Left ventricle myocardium inferior (tissue), 1 donor: ENCODE data around the gene TUBA4A. TPM values are rescaled to one million over a fixed set of nuclear protein-coding genes. Genes with fewer than 3 reads are reported as not detected.

Source experiments
- DNase-seq: peaks from one replicate; pipeline ENCODE4 v3.0.0-alpha.2; 2020
- H3K27ac ChIP-seq: fragments of 200-600 bp; replicated peaks from 2 replicates; pipeline ENCODE4 v1.8.0; 2021
- H3K27me3 ChIP-seq: fragments of 200-600 bp; 2 replicates; pipeline ENCODE4 v1.8.0; 2021; ENCODE audit warnings: low read depth
- H3K36me3 ChIP-seq: fragments of 200-600 bp; 2 replicates; pipeline ENCODE4 v1.8.0; 2021
- H3K4me1 ChIP-seq: fragments of 200-600 bp; 2 replicates; pipeline ENCODE4 v1.8.0; 2021
- H3K4me3 ChIP-seq: fragments of 200-600 bp; 2 replicates; pipeline ENCODE4 v1.8.0; 2021; ENCODE audit warnings: mild to moderate bottlenecking, moderate library complexity
- H3K9me3 ChIP-seq: fragments of 200-600 bp; replicated peaks from 2 replicates; pipeline ENCODE4 v1.8.0; 2021
- intact Hi-C: fragments of 100-400 bp; cut with micrococcal nuclease; formaldehyde crosslinking; loops from one replicate; pipeline ENCODE4 v1.11.0; 2022
- total RNA-seq: library from RNA; stranded (reverse); fragmentation: NEBNext Ultra II Directional; extraction: Animal tissue kit (Norgen Biotek cat#: 25700); gene quantifications from one replicate; pipeline ENCODE4 v1.2.1, GENCODE V29; 2021
- TF ChIP-seq, protein P1 (sequence below): fragments of 200-600 bp; IDR thresholded peaks from 2 replicates; pipeline ENCODE4 v1.8.0; 2021; ENCODE audit warnings: antibody characterized with exemption, mild to moderate bottlenecking, borderline replicate concordance
- donor health status: DM: no; HTN: yes; CAD: no; lungs with severe emphysema.

Gene TUBA4A
- total RNA-seq, 1 donor from 2014 or later: 130 TPM

- H3K27me3 ChIP-seq: no peaks in the 10 kb centered on the region
- DNase-seq: no peak
- H3K9me3 ChIP-seq: no peaks in the 10 kb centered on the region
- H3K36me3 ChIP-seq: no peaks in the 10 kb centered on the region
- TF ChIP-seq, protein P1, sequence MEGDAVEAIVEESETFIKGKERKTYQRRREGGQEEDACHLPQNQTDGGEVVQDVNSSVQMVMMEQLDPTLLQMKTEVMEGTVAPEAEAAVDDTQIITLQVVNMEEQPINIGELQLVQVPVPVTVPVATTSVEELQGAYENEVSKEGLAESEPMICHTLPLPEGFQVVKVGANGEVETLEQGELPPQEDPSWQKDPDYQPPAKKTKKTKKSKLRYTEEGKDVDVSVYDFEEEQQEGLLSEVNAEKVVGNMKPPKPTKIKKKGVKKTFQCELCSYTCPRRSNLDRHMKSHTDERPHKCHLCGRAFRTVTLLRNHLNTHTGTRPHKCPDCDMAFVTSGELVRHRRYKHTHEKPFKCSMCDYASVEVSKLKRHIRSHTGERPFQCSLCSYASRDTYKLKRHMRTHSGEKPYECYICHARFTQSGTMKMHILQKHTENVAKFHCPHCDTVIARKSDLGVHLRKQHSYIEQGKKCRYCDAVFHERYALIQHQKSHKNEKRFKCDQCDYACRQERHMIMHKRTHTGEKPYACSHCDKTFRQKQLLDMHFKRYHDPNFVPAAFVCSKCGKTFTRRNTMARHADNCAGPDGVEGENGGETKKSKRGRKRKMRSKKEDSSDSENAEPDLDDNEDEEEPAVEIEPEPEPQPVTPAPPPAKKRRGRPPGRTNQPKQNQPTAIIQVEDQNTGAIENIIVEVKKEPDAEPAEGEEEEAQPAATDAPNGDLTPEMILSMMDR: no peak
- H3K4me1 ChIP-seq: peaks cover 19% of the 10 kb centered on the region
- no peak overlapping the region for H3K27ac ChIP-seq
- no peak overlapping the region for H3K4me3 ChIP-seq
- intact Hi-C loops: no loop called here
Measured at GRCh38 chr2:219271021-219271420, 17.3 kb upstream of the TUBA4A start.

DNA sequence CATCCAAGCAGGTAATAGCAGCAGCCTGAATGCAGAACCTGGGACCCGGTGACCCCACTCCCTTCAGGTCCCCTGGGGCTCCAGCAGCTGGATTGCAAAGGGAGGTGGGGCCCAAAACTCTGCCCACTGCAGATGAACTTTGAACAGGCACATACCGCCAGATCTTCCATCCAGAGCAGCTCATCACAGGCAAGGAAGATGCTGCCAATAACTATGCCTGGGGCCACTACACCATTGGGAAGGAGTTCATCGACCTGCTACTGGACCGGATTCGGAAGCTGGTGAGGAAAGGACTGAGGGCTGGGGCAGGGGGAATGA, 16.3 kb upstream of the TUBA4A start:
- DNase-seq: no peak
- Histone ChIP-seq H3K27me3 (no peaks in the 10 kb centered on the region), H3K4me1 (peaks cover 19% of the 10 kb centered on the region), H3K9me3 (no peaks in the 10 kb centered on the region), H3K4me3 (no peak overlapping the region), H3K36me3 (no peaks in the 10 kb centered on the region), H3K27ac (peak overlapping the region; percentile 25)
- TF ChIP-seq, protein P1: no peak
- intact Hi-C loops: no loop called here

DNA sequence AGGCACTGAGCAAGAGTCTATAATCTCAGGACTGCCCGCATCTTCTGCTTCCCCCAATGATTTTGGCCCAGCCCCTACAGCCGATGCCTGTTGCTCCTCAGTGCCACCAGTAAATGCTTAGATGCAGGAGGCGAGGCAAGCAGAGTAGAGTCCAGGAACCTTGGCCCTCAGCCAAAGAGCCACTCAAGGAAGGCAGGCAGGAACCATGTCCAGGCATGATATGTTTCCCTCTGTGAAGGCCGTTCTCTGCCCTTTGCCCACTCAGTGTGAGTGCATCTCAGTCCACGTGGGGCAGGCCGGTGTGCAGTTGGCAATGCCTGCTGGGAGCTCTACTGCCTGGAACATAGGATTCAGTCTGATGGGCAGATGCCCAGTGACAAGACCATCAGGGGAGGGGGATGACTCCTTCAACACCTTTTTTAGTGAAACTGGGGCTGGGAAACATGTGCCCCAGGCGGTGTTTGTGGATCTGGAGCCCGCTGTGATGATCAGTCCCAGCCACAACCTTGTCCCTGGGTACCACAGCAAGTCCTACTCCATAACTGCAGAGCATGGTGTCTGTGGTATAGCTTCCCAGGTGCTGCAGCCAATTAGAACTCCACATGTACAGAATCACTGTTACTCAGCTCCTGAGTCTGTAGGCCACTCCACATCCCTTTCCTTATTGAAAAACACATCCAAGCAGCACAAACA, 15.8 kb upstream of the TUBA4A start:
- Histone ChIP-seq H3K9me3 (no peaks in the 10 kb centered on the region), H3K27ac (peak overlapping the region; percentile 25), H3K4me1 (peaks cover 19% of the 10 kb centered on the region), H3K36me3 (no peaks in the 10 kb centered on the region), H3K27me3 (no peaks in the 10 kb centered on the region), H3K4me3 (no peak overlapping the region)
- no peak for DNase-seq
- TF ChIP-seq, protein P1: no peak
- intact Hi-C loops: no loop called here

- Histone ChIP-seq H3K4me1 (peaks cover 11% of the 10 kb centered on the region), H3K27ac (no peak overlapping the region), H3K36me3 (no peaks in the 10 kb centered on the region), H3K4me3 (no peak overlapping the region), H3K27me3 (no peaks in the 10 kb centered on the region), H3K9me3 (no peaks in the 10 kb centered on the region)
- DNase-seq: no peak
- TF ChIP-seq, protein P1: no peak
- intact Hi-C loops: no loop called here
Measured at GRCh38 chr2:219268294-219268693, 14.6 kb upstream of the TUBA4A start.

DNA sequence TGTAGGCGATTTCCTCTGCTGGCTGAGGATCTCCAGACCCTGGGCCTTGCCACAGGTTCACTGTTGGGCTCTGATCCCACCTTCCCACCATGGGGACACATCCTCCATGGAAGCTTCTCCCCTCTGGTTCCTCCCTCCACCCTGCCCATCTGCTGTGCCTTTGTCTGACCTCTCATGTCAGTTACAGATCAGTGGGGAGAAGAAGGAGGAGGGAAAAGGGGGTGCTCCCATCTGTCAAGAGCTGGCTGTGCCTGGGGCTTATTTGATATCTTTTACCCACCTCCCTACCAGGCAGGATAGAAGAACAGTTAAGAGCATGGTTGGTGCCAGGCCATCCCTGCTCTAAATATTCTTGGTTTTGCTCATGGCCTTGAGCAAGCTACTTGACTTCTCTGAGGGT, 13.2 kb upstream of the TUBA4A start:
- Histone ChIP-seq H3K27me3 (peaks cover 10% of the 10 kb centered on the region), H3K27ac (no peak overlapping the region), H3K9me3 (no peaks in the 10 kb centered on the region), H3K4me3 (no peak overlapping the region), H3K36me3 (no peaks in the 10 kb centered on the region), H3K4me1 (peaks cover 11% of the 10 kb centered on the region)
- intact Hi-C loops: no loop called here
- no peak for DNase-seq
- TF ChIP-seq, protein P1: no peak

DNA sequence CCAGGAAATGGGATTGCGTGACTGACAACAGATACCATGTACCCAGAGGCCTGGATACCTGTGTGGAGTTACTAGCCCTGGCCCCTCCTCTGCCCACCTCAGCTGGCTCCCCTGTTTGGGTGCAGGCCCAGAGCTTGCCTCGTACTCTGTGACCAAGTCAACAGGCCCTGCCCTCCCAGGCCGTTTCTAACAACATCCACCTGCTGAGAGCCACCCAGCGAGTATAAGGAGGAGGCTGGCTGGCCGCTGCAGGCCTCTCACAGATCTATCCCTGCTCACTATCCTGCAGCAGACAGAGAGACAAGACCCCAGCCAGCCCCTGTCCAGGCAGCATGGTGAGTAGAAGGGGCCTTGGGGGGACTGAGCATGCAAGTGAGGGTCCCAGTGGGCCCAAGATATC, 12.5 kb upstream of the TUBA4A start:
- TF ChIP-seq, protein P1: no peak
- H3K9me3 ChIP-seq: no peaks in the 10 kb centered on the region
- DNase-seq: no peak
- H3K27ac ChIP-seq: no peak overlapping the region
- no peaks in the 10 kb centered on the region for H3K36me3 ChIP-seq
- H3K4me1 ChIP-seq: peaks cover 11% of the 10 kb centered on the region
- H3K4me3 ChIP-seq: no peak overlapping the region
- H3K27me3 ChIP-seq: peaks cover 15% of the 10 kb centered on the region
- intact Hi-C loops: no loop called here
